ENCODE measurements around the gene CLSTN1. TPM values are rescaled to one million over a fixed set of nuclear protein-coding genes. Genes with fewer than 3 reads are reported as not detected.

CLSTN1 gene
- polyA plus RNA-seq, 6 donors from 2014 or later = 11.1 to 31.9 (median 15.0) TPM

- Mint-ChIP-seq H3K36me3 (peaks cover 8 to 11% of the 10 kb centered on the region in 2 donors), H3K4me3 (peak overlapping the region in 1 of 8 donors; percentile 59), H3K27ac (peak overlapping the region in 4 of 6 donors; percentile 47 to 98 (median 84)), H3K9me3 (no peaks in the 10 kb centered on the region), H3K27me3 (no peaks in the 10 kb centered on the region), H3K4me1 (peaks cover 19 to 35% (median 24%) of the 10 kb centered on the region in 3 donors)
- DNase-seq = no peak
- no peak for ATAC-seq (ENCODE audit: low read depth in 2 of 2)
Observed at GRCh38 chr1:9731051-9731537, 92.7 kb downstream of the CLSTN1 start.

- ATAC-seq (ENCODE audit: low read depth in 2 of 2) (peak in 1 of 2 donors; percentile 8), DNase-seq (no peak)
- H3K4me3 Mint-ChIP-seq = peak overlapping the region in 2 of 8 donors; percentile 24 to 51
- H3K36me3 Mint-ChIP-seq = peaks cover 8 to 11% of the 10 kb centered on the region in 2 donors
- H3K4me1 Mint-ChIP-seq = peaks cover 19 to 35% (median 24%) of the 10 kb centered on the region in 3 donors
- H3K27me3 Mint-ChIP-seq = no peaks in the 10 kb centered on the region
- H3K27ac Mint-ChIP-seq = peak overlapping the region in 4 of 6 donors; percentile 47 to 98 (median 71)
- H3K9me3 Mint-ChIP-seq = no peaks in the 10 kb centered on the region
Observed at GRCh38 chr1:9730096-9730901, 93.5 kb downstream of the CLSTN1 start.

GRCh38 chr1:9729523-9729922, 94.2 kb downstream of the CLSTN1 start:
- H3K36me3 Mint-ChIP-seq = peaks cover 8 to 11% of the 10 kb centered on the region in 2 donors
- peak overlapping the region in 1 of 8 donors; percentile 38 for H3K4me3 Mint-ChIP-seq
- H3K4me1 Mint-ChIP-seq = peaks cover 19 to 43% (median 30%) of the 10 kb centered on the region in 3 donors
- ATAC-seq (ENCODE audit: low read depth in 2 of 2) (no peak), DNase-seq (no peak)
- H3K9me3 Mint-ChIP-seq = no peaks in the 10 kb centered on the region
- H3K27ac Mint-ChIP-seq = peak overlapping the region in 2 of 6 donors; percentile 47 to 77
- no peaks in the 10 kb centered on the region for H3K27me3 Mint-ChIP-seq

- Mint-ChIP-seq H3K4me1 (peaks cover 14 to 45% (median 30%) of the 10 kb centered on the region in 3 donors), H3K9me3 (no peaks in the 10 kb centered on the region), H3K27me3 (no peaks in the 10 kb centered on the region), H3K27ac (peak overlapping the region in 5 of 6 donors; percentile 21 to 88 (median 77)), H3K4me3 (peak overlapping the region in 1 of 8 donors; percentile 5), H3K36me3 (peaks cover 8 to 11% of the 10 kb centered on the region in 2 donors)
- ATAC-seq (ENCODE audit: low read depth in 2 of 2) = no peak
- DNase-seq = no peak
Observed at GRCh38 chr1:9728451-9729295, 95.1 kb downstream of the CLSTN1 start.

GRCh38 chr1:9726905-9727595, 96.7 kb downstream of the CLSTN1 start:
- H3K4me1 Mint-ChIP-seq = peaks cover 5 to 38% (median 28%) of the 10 kb centered on the region in 3 donors
- H3K36me3 Mint-ChIP-seq = peaks cover 8 to 11% of the 10 kb centered on the region in 2 donors
- H3K4me3 Mint-ChIP-seq = peak overlapping the region in 1 of 8 donors; percentile 25
- no peaks in the 10 kb centered on the region for H3K9me3 Mint-ChIP-seq
- DNase-seq = no peak
- no peak for ATAC-seq (ENCODE audit: low read depth in 2 of 2)
- no peaks in the 10 kb centered on the region for H3K27me3 Mint-ChIP-seq
- H3K27ac Mint-ChIP-seq = peak overlapping the region in 4 of 6 donors; percentile 10 to 86 (median 82)

GRCh38 chr1:9726406-9726805, 97.4 kb downstream of the CLSTN1 start:
- Mint-ChIP-seq H3K27me3 (no peaks in the 10 kb centered on the region), H3K4me3 (no peak overlapping the region), H3K27ac (peak overlapping the region in 4 of 6 donors; percentile 33 to 92 (median 48)), H3K36me3 (peaks cover 8 to 11% of the 10 kb centered on the region in 2 donors), H3K4me1 (peaks cover 5 to 33% (median 28%) of the 10 kb centered on the region in 3 donors), H3K9me3 (no peaks in the 10 kb centered on the region)
- DNase-seq = no peak
- ATAC-seq (ENCODE audit: low read depth in 2 of 2) = no peak

- Mint-ChIP-seq H3K36me3 (peaks cover 0 to 6% of the 10 kb centered on the region in 2 donors), H3K27me3 (no peaks in the 10 kb centered on the region), H3K27ac (peak overlapping the region; percentile 56 to 92 (median 88)), H3K9me3 (no peaks in the 10 kb centered on the region), H3K4me1 (peaks cover 0 to 28% (median 23%) of the 10 kb centered on the region in 3 donors), H3K4me3 (peak overlapping the region in 2 of 8 donors; percentile 13 to 42)
- DNase-seq (peak; percentile 60), ATAC-seq (ENCODE audit: low read depth in 2 of 2) (peak; percentile 70 to 75)
Observed at GRCh38 chr1:9724706-9725476, 98.9 kb downstream of the CLSTN1 start.

GRCh38 chr1:9723926-9724325, 99.8 kb downstream of the CLSTN1 start:
- Mint-ChIP-seq H3K27ac (peak overlapping the region in 3 of 6 donors; percentile 47 to 91 (median 90)), H3K9me3 (no peaks in the 10 kb centered on the region), H3K27me3 (no peaks in the 10 kb centered on the region), H3K4me1 (peaks cover 0 to 28% (median 23%) of the 10 kb centered on the region in 3 donors), H3K36me3 (peaks cover 0 to 6% of the 10 kb centered on the region in 2 donors), H3K4me3 (no peak overlapping the region)
- DNase-seq (no peak), ATAC-seq (ENCODE audit: low read depth in 2 of 2) (no peak)

- H3K27me3 Mint-ChIP-seq = no peaks in the 10 kb centered on the region
- peak overlapping the region in 1 of 8 donors; percentile 47 for H3K4me3 Mint-ChIP-seq
- H3K27ac Mint-ChIP-seq = peak overlapping the region in 3 of 6 donors; percentile 47 to 90 (median 89)
- DNase-seq = no peak
- no peak for ATAC-seq (ENCODE audit: low read depth in 2 of 2)
- H3K9me3 Mint-ChIP-seq = no peaks in the 10 kb centered on the region
- H3K36me3 Mint-ChIP-seq = peaks cover 0 to under 1% of the 10 kb centered on the region in 2 donors
- peaks cover 0 to 24% (median 19%) of the 10 kb centered on the region in 3 donors for H3K4me1 Mint-ChIP-seq
Observed at GRCh38 chr1:9723068-9723805, 100.5 kb downstream of the CLSTN1 start.

GRCh38 chr1:9722378-9722749, 101.4 kb downstream of the CLSTN1 start:
- peak overlapping the region in 3 of 6 donors; percentile 49 to 89 (median 75) for H3K27ac Mint-ChIP-seq

GRCh38 chr1:9721606-9722377, 102.0 kb downstream of the CLSTN1 start:
- H3K9me3 Mint-ChIP-seq = no peaks in the 10 kb centered on the region
- DNase-seq (peak; percentile 70), ATAC-seq (ENCODE audit: low read depth in 2 of 2) (peak; percentile 51 to 52)
- H3K36me3 Mint-ChIP-seq = peaks cover 0 to 10% of the 10 kb centered on the region in 2 donors
- H3K27me3 Mint-ChIP-seq = no peaks in the 10 kb centered on the region
- H3K4me1 Mint-ChIP-seq = peaks cover 13 to 34% (median 32%) of the 10 kb centered on the region in 3 donors
- peak overlapping the region in 3 of 6 donors; percentile 4 to 79 (median 75) for H3K27ac Mint-ChIP-seq
- H3K4me3 Mint-ChIP-seq = no peak overlapping the region

More at GRCh38 chr1:9722378-9722749, 101.4 kb downstream of the CLSTN1 start:
- H3K27me3 Mint-ChIP-seq = no peaks in the 10 kb centered on the region
- DNase-seq (no peak), ATAC-seq (ENCODE audit: low read depth in 2 of 2) (no peak)
- H3K4me3 Mint-ChIP-seq = no peak overlapping the region
- H3K36me3 Mint-ChIP-seq = peaks cover 0 to 9% of the 10 kb centered on the region in 2 donors
- H3K4me1 Mint-ChIP-seq = peaks cover 8 to 31% (median 26%) of the 10 kb centered on the region in 3 donors
- no peaks in the 10 kb centered on the region for H3K9me3 Mint-ChIP-seq

Measured in naive B cell (primary cell).